HUES64 (cell line): Measurements from ENCODE around the gene SV2B.

ENCODE experiments used
- H3K27ac ChIP-seq: 2 replicates; pipeline ENCODE4 v1.7.0; 2013; ENCODE audit warnings: low read depth, low read length, inconsistent platforms
- H3K27me3 ChIP-seq: 2 replicates; pipeline ENCODE4 v1.6.1; 2013; ENCODE audit warnings: mild to moderate bottlenecking, low read length; ENCODE audit not compliant: insufficient read depth
- H3K36me3 ChIP-seq: 2 replicates; pipeline ENCODE4 v1.6.1; 2013; ENCODE audit warnings: mild to moderate bottlenecking, low read length; ENCODE audit not compliant: insufficient read depth
- H3K4me1 ChIP-seq: 2 replicates; pipeline ENCODE4 v1.6.1; 2013; ENCODE audit warnings: mild to moderate bottlenecking, low read length, moderate library complexity; ENCODE audit not compliant: insufficient read depth
- H3K4me3 ChIP-seq: 2 replicates; pipeline ENCODE4 v1.5.1; 2013; ENCODE audit warnings: mild to moderate bottlenecking, low read length, moderate library complexity
- H3K9ac ChIP-seq: 2 replicates; pipeline ENCODE4 v1.6.1; 2013; ENCODE audit warnings: mild to moderate bottlenecking, low read depth, low read length
- H3K9me3 ChIP-seq: 2 replicates; pipeline ENCODE4 v1.6.1; 2013; ENCODE audit warnings: low read depth, low read length; ENCODE audit not compliant: insufficient read depth
- WGBS: fragments of 150-250, 120-280 bp; methylation state at CpG from one replicate; pipeline ENCODE4 v1.1.7; 2013; ENCODE audit warnings: missing lambda C conversion rate; 5-methylcytosine and 5-hydroxymethylcytosine counted together

SV2B gene

DNA sequence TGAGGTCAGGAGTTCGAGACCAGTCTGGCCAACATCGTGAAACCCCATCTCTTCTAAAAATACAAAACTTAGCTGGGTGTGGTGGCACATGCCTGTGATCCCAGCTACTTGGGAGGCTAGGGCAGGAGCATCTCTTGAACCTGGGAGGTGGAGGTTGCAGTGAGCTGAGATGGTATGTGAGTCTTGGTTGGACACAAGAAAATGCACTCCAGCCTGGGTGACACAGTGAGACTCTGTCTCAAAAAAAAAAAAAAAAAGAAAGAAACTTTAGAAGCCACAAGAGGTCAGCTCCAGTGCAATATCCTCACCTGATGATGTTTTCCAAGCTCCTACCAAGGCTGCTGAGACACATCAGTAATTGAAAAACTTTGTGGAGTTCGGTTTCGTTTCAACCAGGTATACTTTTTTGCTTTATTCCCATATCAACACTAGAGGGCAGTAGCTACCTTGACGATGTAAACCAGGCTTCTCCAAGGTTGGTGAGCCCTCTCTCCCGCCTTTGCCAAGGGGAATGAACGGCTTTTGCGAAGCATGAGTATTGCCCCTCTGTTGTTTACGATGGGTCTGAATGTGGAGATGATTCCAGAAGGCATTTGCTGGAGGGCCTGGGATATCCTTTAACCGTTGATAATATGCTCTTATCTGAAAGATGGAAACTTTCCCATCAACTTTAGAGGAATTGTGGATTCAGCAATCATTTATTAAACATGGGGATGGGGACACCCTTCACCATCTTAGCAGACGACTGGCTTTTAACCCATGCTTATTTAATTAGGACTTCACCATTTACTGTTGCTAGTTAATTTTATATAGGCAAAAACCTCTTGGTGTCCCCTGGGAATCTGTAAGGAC, 202.8 kb downstream of the SV2B start:
- Histone ChIP-seq H3K4me3 (no peak overlapping the region), H3K9ac (no peak overlapping the region), H3K27me3 (peaks cover 11% of the 10 kb centered on the region), H3K9me3 (no peaks in the 10 kb centered on the region), H3K4me1 (0 out of 2 replicates have a peak, but pooled peaks cover 2% of the 10 kb centered on the region), H3K36me3 (no peaks in the 10 kb centered on the region), H3K27ac (no peak overlapping the region)
- 32% methylated on average over 10 of the region's 11 CpGs for WGBS

DNA sequence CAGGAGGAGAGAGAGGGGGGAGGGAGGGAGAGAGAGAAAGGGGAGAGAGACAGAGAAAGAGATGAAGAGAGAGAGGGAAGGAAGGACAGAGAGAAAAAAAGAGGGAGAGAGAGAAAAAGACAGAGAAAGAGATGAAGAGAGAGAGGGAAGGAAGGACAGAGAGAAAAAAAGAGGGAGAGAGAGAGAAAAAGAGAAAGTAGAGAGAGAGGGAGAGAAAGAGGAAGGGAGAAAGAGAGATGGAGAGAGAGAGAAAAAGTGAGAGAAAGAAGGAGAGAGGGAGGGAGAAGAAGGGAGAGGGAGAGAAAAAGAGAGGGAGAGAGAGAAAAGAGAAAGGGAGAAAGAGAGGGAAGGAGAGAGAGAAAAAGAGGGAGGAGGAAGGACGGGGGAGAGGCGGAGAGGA, 204.2 kb downstream of the SV2B start:
- Histone ChIP-seq H3K4me1 (0 out of 2 replicates have a peak, but pooled peaks cover 2% of the 10 kb centered on the region), H3K36me3 (no peaks in the 10 kb centered on the region), H3K9me3 (no peaks in the 10 kb centered on the region), H3K9ac (no peak overlapping the region), H3K27me3 (peaks cover 11% of the 10 kb centered on the region), H3K4me3 (no peak overlapping the region), H3K27ac (no peak overlapping the region)
- WGBS, result 88% methylated on average over 2 of the region's 2 CpGs

DNA sequence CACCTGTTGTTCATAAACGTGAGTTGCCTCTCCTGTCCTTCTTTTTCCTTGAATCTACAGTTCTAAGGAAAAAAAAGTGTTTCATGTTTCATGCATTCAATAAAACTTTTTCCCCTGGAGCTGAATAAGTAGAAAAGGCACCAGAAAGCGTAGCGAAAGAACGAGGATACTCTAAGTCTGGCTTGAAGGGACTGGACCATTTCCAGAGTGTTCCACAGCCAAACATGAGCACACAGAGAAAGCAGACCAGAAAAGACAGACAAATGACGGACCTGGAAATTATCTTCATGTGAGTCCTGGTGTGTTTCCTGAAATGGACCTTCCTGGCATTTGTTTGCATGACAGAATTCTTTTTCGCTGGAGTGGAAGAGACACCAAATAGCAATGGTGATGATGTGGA, 204.7 kb downstream of the SV2B start:
- 92% methylated on average over 6 of the region's 6 CpGs for whole genome bisulfite sequencing
- Histone ChIP-seq H3K4me3 (no peak overlapping the region), H3K27ac (no peak overlapping the region), H3K36me3 (no peaks in the 10 kb centered on the region), H3K9ac (no peak overlapping the region), H3K27me3 (peaks cover 11% of the 10 kb centered on the region), H3K9me3 (no peaks in the 10 kb centered on the region), H3K4me1 (0 out of 2 replicates have a peak, but pooled peaks cover 2% of the 10 kb centered on the region)

DNA sequence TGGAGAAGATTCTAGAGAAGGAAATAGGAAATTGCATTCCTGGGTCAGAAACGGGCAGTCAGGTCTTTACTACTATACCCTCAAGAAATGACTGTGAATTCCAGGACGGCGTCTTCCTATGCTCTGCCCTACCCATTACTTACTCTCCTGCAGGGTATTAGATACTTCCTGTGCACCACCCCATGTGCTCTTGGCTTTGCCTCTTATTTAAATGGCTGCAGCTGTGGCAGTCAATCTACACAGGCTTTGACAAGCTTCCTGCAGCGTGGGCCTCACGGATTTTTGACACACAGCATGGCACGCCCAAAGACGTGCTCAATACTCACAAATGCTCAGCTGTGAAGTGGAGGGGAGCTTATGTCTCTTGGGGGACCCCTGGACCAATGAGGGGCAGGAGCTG, 206.1 kb downstream of the SV2B start:
- Histone ChIP-seq H3K4me1 (0 out of 2 replicates have a peak, but pooled peaks cover 2% of the 10 kb centered on the region), H3K27me3 (peaks cover 11% of the 10 kb centered on the region)
- WGBS, result 95% methylated on average over 7 of the region's 7 CpGs

DNA sequence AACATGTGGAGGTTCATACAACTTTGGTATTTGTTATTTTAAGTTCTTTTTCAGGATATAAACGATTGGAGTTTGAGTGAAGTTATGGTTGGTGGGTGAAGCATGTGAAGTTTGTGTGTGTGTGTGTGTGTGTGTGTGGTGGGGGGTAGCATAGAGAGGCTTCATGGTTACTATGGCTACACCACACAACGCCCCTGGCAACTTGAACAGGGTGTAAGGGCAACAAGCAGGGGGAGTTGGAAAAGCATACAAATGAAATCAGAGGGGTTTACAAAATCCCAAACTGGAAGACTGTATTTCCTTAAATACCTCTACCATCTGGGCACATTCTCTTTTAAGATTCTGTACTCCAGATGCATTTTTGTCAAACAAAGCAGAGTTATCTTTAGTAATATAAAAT, 207.5 kb downstream of the SV2B start:
- Histone ChIP-seq H3K4me1 (0 out of 2 replicates have a peak, but pooled peaks cover 2% of the 10 kb centered on the region), H3K9ac (no peak overlapping the region), H3K27me3 (peaks cover 11% of the 10 kb centered on the region), H3K4me3 (no peak overlapping the region), H3K36me3 (no peaks in the 10 kb centered on the region), H3K27ac (no peak overlapping the region), H3K9me3 (no peaks in the 10 kb centered on the region)
- 91% methylated on average over 2 of the region's 2 CpGs for WGBS

More for the DNA sequence above, 206.1 kb downstream of the SV2B start:
- Histone ChIP-seq H3K27ac (no peak overlapping the region), H3K9ac (no peak overlapping the region), H3K36me3 (no peaks in the 10 kb centered on the region), H3K9me3 (no peaks in the 10 kb centered on the region), H3K4me3 (no peak overlapping the region)

DNA sequence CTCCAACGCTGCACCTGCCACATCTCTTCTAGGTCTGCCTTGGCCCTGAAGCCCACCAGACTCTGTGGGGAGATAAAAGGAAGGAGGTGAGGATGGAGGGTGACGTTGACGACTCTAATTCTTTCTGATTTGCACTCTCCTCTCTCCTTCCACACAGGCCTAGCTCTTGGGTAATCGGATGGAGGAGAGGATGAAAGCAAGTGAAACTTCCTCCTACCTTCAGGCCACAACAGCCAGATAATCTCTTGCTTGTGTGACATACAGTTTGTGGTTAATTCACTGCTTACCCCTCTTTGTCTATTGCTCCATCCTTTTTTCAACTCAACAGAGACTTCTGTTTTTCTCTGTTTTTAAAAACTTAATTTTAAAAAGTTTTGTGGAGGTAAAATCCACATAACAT, 208.1 kb downstream of the SV2B start:
- Histone ChIP-seq H3K4me1 (no peaks in the 10 kb centered on the region), H3K36me3 (no peaks in the 10 kb centered on the region), H3K27ac (no peak overlapping the region), H3K4me3 (no peak overlapping the region), H3K9me3 (no peaks in the 10 kb centered on the region), H3K27me3 (peaks cover 8% of the 10 kb centered on the region), H3K9ac (no peak overlapping the region)
- WGBS, result 100% methylated on average over 2 of the region's 4 CpGs

DNA sequence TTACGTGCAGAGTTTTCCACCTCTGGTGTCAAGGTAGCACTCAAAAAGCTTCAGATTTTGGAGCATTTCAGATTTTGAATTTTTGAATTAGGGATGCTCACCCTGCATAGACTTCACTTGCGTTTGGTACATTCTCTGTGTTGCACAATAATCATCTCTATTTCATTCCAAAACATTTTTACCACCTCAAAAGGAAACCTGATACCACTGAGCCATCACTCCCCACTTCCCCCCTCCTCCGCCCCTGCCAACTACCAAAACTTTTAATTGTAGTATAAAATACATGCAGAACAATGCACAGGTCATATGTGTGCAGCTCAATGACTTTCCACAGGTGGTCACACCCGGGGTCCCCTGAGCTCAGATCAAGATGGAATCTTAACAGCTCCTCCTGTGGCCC, 208.8 kb downstream of the SV2B start:
- Histone ChIP-seq H3K27me3 (peaks cover 2% of the 10 kb centered on the region; the same call in 1 of the 2 replicates), H3K36me3 (no peaks in the 10 kb centered on the region), H3K9me3 (no peaks in the 10 kb centered on the region), H3K4me1 (no peaks in the 10 kb centered on the region), H3K4me3 (no peak overlapping the region), H3K27ac (no peak overlapping the region), H3K9ac (no peak overlapping the region)
- WGBS, result 97% methylated on average over 4 of the region's 4 CpGs

DNA sequence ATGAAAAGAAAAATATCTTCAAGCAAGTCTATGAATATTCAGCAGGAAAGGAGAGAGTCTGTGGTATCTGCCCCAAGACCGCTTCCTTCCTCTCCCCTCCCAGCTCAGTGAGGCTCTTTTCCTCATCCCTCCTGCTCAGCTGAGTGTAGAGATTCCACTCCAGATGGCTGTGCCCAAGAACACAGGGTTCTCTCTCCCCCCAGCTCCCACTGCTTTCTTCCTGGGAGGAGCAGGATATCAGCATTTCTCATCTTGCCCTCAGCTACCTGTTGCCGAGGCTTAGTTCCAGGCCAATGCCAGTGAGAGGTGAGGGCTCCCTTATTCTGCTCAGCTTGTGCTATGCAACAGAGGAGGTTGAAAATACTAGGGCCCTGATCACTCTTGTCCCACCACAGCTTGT, 211.9 kb downstream of the SV2B start:
- no peaks in the 10 kb centered on the region for H3K9me3 ChIP-seq
- no peaks in the 10 kb centered on the region for H3K27me3 ChIP-seq
- no peaks in the 10 kb centered on the region for H3K36me3 ChIP-seq
- H3K4me3 ChIP-seq, result no peak overlapping the region
- no peak overlapping the region for H3K9ac ChIP-seq
- H3K4me1 ChIP-seq, result no peaks in the 10 kb centered on the region
- no peak overlapping the region for H3K27ac ChIP-seq
- 98% methylated on average over 2 of the region's 2 CpGs for WGBS

DNA sequence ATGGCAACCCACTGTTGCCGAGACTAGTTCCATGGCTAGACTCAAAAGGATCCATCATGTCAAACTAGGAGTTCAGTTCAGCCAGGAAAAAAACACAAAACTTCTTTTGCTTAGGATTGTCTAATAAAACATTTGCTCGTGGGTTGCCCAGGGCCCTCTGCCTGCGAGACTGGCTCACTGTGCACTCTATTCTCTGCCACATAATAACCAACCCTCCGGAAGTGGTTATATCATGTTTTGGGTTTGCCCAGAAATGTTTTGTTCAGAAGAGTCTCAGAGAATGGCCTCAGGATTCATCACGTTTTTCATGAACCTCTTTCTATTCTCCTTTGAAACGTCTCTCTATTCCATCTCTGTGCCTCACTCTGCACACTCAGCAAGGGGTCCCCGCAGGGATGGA, 216.1 kb downstream of the SV2B start:
- Histone ChIP-seq H3K4me3 (no peak overlapping the region), H3K27ac (no peak overlapping the region), H3K9me3 (no peaks in the 10 kb centered on the region), H3K4me1 (no peaks in the 10 kb centered on the region), H3K27me3 (no peaks in the 10 kb centered on the region), H3K36me3 (no peaks in the 10 kb centered on the region), H3K9ac (no peak overlapping the region)
- WGBS, result 96% methylated on average over 7 of the region's 7 CpGs

DNA sequence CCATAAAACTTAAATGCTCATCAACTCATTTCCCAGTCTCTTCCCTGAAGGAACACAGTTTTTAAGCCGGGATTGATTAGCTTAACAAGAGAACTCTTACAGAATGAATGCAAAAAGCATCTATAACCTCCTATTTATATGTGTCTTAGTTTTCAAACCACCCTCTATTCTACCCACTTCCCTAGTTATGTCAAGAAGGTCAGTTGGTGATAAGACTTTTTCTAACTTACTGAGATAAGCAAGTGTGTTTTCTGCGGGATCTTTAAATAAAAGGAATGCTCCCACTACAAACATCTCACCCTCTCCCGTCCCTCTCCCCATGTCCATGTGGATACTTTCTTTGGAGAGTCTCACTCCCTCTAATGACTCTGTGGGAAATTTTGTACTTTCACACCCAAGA, 218.5 kb downstream of the SV2B start:
- H3K9me3 ChIP-seq, result no peaks in the 10 kb centered on the region
- WGBS, result 84% methylated on average over 2 of the region's 3 CpGs
- H3K27ac ChIP-seq, result no peak overlapping the region
- H3K4me1 ChIP-seq, result no peaks in the 10 kb centered on the region
- H3K36me3 ChIP-seq, result no peaks in the 10 kb centered on the region
- no peak overlapping the region for H3K9ac ChIP-seq
- H3K27me3 ChIP-seq, result no peaks in the 10 kb centered on the region
- H3K4me3 ChIP-seq, result no peak overlapping the region

DNA sequence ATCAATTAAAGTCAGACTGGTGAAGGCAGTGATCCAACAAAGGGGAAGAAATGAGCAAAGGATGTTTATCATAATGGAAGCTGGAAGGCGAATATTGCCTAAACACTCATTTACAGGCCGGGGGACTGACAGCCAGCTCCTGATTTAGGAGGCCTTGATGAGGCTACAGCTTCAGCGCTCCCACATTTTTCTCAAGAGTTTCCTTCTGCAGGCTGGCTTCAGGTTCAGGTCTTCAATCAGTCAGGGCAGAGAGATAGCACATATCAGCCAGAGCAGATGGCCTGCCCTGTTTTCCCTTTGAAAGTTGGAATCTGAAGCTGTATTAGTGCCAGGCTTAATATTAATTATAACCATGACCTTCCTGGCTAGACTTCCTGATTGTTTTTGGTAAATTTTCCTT, 218.9 kb downstream of the SV2B start:
- no peaks in the 10 kb centered on the region for H3K27me3 ChIP-seq
- no peaks in the 10 kb centered on the region for H3K9me3 ChIP-seq
- H3K4me3 ChIP-seq, result no peak overlapping the region
- H3K27ac ChIP-seq, result no peak overlapping the region
- H3K4me1 ChIP-seq, result no peaks in the 10 kb centered on the region
- 96% methylated on average over 3 of the region's 3 CpGs for WGBS
- no peak overlapping the region for H3K9ac ChIP-seq
- no peaks in the 10 kb centered on the region for H3K36me3 ChIP-seq
